Body of pancreas (tissue), 4 donors: ENCODE results near the gene GMEB2. TPM values are rescaled to one million over a fixed set of nuclear protein-coding genes. Genes with fewer than 3 reads are reported as not detected.

Experiments
- ATAC-seq: fragments of 150-250 bp; one replicate; pipeline ENCODE4 v1.9.1; 2016
- DNase-seq, 4 donors: peaks; one replicate each; pipeline ENCODE4 v3.0.0-alpha.2; 2019
- H3K27ac ChIP-seq, 4 donors: fragments of 200-600 bp; sonication (generic); 1 replicate in 3 of 4; 2 replicates in 1 of 4; pipeline versions ENCODE4 v1.5.1 to v1.6.1; 2016 to 2019; ENCODE audit warnings: mild to moderate bottlenecking in 1 of 4, mixed read lengths in 1 of 4, moderate library complexity in 1 of 4
- H3K27me3 ChIP-seq, 2 donors: fragments of 200-600 bp; sonication (generic); one replicate each; pipeline ENCODE4 v1.6.0; 2016; ENCODE audit warnings: mild to moderate bottlenecking in 1 of 2
- H3K36me3 ChIP-seq, 2 donors: fragments of 200-600 bp; sonication (generic); replicated peaks in 1 of 2; 2 replicates each; pipeline ENCODE4 v1.5.1; 2016; ENCODE audit warnings: low read depth in 2 of 2; ENCODE audit not compliant: insufficient read depth in 1 of 2
- H3K4me1 ChIP-seq: fragments of 200-600 bp; sonication (generic); one replicate; pipeline ENCODE4 v1.6.0; 2016
- H3K4me3 ChIP-seq, 2 donors: fragments of 200-600 bp; sonication (generic); 1 replicate in 1 of 2; 2 replicates in 1 of 2; pipeline ENCODE4 v1.5.1; 2016 to 2019
- H3K9me3 ChIP-seq, 3 donors: fragments of 200-600 bp; sonication (generic); 1 replicate in 2 of 3; 2 replicates in 1 of 3; pipeline ENCODE4 v1.5.1; 2016
- POLR2A ChIP-seq, 3 donors: fragments of 450-650 bp; IDR thresholded peaks; one replicate each; pipeline ENCODE4 v1.6.1; 2016; ENCODE audit warnings: antibody characterized with exemption in 3 of 3, mild to moderate bottlenecking in 2 of 3
- WGBS, 2 donors: methylation state at CpG; one replicate each; pipeline ENCODE4 v1.1.5; 2017; 5-methylcytosine and 5-hydroxymethylcytosine counted together
- intact Hi-C: fragments of 100-400 bp; cut with DNase I; formaldehyde crosslinking; loops from one replicate; pipeline ENCODE4 v1.15.1; 2023
- total RNA-seq, 2 donors: library from RNA; depleted of rRNA; stranded (reverse); fragments of >200 nt; gene quantifications; one replicate each; pipeline ENCODE4 v1.1.0, GENCODE V29; 2016
- TF ChIP-seq, protein P1 (sequence below), 7 experiments: fragments of 450-650 bp in 4 of 7; fragments of 200-600 bp in 3 of 7; sonication (generic) in 3 of 7; IDR thresholded peaks; one replicate each; pipeline ENCODE4 v1.5.1; 2016 to 2019; ENCODE audit warnings: antibody characterized with exemption in 7 of 7

The GMEB2 gene
- total RNA-seq, 2 donors from 2014 or later = 8.9 to 9.9 TPM

DNA sequence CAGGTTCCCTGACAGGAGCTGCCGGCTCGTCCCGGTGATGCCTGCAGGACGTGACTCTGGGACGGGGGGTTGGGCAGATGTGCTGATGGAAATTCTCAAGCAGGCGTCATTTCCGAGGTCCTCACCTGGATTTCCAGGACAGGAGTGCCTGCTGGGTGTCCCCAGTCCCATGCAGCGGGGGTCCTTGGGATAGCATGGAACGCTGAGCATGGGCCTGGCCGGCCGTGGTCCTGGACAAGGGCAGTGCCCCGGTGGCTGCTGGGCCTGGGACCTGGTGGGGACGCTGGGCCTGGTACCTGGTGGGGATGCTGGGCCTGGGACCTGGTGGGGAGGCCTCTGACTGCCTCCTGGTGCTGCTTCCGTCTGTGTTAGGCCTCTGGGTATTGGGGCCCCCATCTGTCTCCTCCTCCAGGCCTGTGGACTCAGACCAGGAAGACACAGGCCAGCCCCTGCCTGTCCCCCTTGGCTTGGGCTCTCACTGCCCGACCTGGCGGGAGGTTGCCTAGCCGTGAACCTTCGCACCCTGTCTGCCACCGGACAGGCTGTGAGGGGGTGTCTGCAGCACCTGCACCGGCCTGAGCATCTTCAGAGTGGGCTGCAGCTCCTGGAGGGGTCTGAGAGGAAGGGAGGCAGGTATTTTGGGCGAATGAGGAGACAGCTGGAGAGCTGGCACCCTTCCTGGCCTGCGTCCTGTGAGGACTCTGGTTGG lies 37.4 kb upstream of the GMEB2 start:
- Histone ChIP-seq H3K27ac (no peak overlapping the region), H3K4me1 (peaks cover 7% of the 10 kb centered on the region), H3K27me3 (no peaks in the 10 kb centered on the region), H3K9me3 (no peaks in the 10 kb centered on the region), H3K36me3 (peaks cover 0 to 4% of the 10 kb centered on the region in 2 donors), H3K4me3 (no peak overlapping the region)
- TF ChIP-seq, protein P1, sequence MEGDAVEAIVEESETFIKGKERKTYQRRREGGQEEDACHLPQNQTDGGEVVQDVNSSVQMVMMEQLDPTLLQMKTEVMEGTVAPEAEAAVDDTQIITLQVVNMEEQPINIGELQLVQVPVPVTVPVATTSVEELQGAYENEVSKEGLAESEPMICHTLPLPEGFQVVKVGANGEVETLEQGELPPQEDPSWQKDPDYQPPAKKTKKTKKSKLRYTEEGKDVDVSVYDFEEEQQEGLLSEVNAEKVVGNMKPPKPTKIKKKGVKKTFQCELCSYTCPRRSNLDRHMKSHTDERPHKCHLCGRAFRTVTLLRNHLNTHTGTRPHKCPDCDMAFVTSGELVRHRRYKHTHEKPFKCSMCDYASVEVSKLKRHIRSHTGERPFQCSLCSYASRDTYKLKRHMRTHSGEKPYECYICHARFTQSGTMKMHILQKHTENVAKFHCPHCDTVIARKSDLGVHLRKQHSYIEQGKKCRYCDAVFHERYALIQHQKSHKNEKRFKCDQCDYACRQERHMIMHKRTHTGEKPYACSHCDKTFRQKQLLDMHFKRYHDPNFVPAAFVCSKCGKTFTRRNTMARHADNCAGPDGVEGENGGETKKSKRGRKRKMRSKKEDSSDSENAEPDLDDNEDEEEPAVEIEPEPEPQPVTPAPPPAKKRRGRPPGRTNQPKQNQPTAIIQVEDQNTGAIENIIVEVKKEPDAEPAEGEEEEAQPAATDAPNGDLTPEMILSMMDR (IDR thresholded peaks at IDR 0.05) = no peak
- no peak for TF ChIP-seq POLR2A (IDR thresholded peaks at IDR 0.05)
- DNase-seq = no peak
- intact Hi-C loops = no loop called here
- 87 to 88% methylated on average over 5 to 20 of the region's 22 CpGs for WGBS, 2 donors
- ATAC-seq = no peak

- no peak overlapping the region for H3K27ac ChIP-seq
- no peaks in the 10 kb centered on the region for H3K9me3 ChIP-seq
- 82 to 83% methylated on average over 7 to 18 of the region's 26 CpGs for WGBS, 2 donors
- ATAC-seq (no peak), DNase-seq (no peak)
- H3K4me1 ChIP-seq = peaks cover 14% of the 10 kb centered on the region
- peaks cover 0 to 2% of the 10 kb centered on the region in 2 donors for H3K36me3 ChIP-seq
- H3K27me3 ChIP-seq = no peaks in the 10 kb centered on the region
- no peak overlapping the region for H3K4me3 ChIP-seq
- TF ChIP-seq, protein P1 (IDR thresholded peaks at IDR 0.05) = no peak
- TF ChIP-seq POLR2A (IDR thresholded peaks at IDR 0.05) = no peak
- intact Hi-C loops = no loop called here
Observed at GRCh38 chr20:63663332-63664066, 36.6 kb upstream of the GMEB2 start.

- ATAC-seq = no peak
- Histone ChIP-seq H3K4me1 (peaks cover 16% of the 10 kb centered on the region), H3K4me3 (no peak overlapping the region), H3K36me3 (peaks cover 0 to 1% of the 10 kb centered on the region in 2 donors), H3K27ac (no peak overlapping the region), H3K27me3 (no peaks in the 10 kb centered on the region), H3K9me3 (no peaks in the 10 kb centered on the region)
- DNase-seq = no peak
- 92 to 100% methylated on average over 1 to 9 of the region's 9 CpGs for WGBS, 2 donors
- intact Hi-C loops = no loop called here
- TF ChIP-seq POLR2A (IDR thresholded peaks at IDR 0.05) = no peak
- TF ChIP-seq, protein P1 (IDR thresholded peaks at IDR 0.05) = no peak
Observed at GRCh38 chr20:63662813-63663189, 35.9 kb upstream of the GMEB2 start.

GRCh38 chr20:63661959-63662812 lies 35.3 kb upstream of the GMEB2 start:
- WGBS, 2 donors = 91 to 94% methylated on average over 20 to 28 of the region's 33 CpGs
- Histone ChIP-seq H3K4me3 (no peak overlapping the region), H3K4me1 (peaks cover 22% of the 10 kb centered on the region), H3K9me3 (no peaks in the 10 kb centered on the region), H3K36me3 (peaks cover 0 to 1% of the 10 kb centered on the region in 2 donors), H3K27me3 (no peaks in the 10 kb centered on the region), H3K27ac (no peak overlapping the region)
- ATAC-seq = no peak
- intact Hi-C loops = no loop called here
- no peak for DNase-seq
- no peak for TF ChIP-seq POLR2A (IDR thresholded peaks at IDR 0.05)
- TF ChIP-seq, protein P1 (IDR thresholded peaks at IDR 0.05) = no peak
